WTC11 (cell line): ENCODE data around the gene TM9SF3. TPM values are rescaled to one million over a fixed set of nuclear protein-coding genes. Genes with fewer than 3 reads are reported as not detected.

Experiments used
- ATAC-seq: fragments of 200-7000 bp; cut with Tn5 transposase; 2 replicates; pipeline ENCODE4 v1.10.0; 2021; ENCODE audit warnings: mild to moderate bottlenecking, moderate library complexity
- CTCF ChIA-PET: fragments of 300-600 bp; sonication (Branson Sonifier 250); formaldehyde crosslinking; loops from one replicate; lab custom pipeline; 2021; ENCODE audit warnings: antibody characterized with exemption; lab: Charles Lee
- POLR2A ChIA-PET: fragments of 350-600 bp; sonication (Branson Sonifier 250); formaldehyde crosslinking; loops from one replicate; lab custom pipeline; 2021; ENCODE audit warnings: antibody characterized with exemption; lab: Charles Lee
- DNase-seq: peaks from one replicate; pipeline ENCODE4 v3.0.0; 2021; ENCODE audit warnings: low spot score
- H3K27ac Mint-ChIP-seq: 2 replicates; pipeline ENCODE4 v1.8.0; 2021; ENCODE audit warnings: mixed read lengths
- H3K27me3 Mint-ChIP-seq: 2 replicates; pipeline ENCODE4 v1.8.0; 2021; ENCODE audit warnings: low read depth, mild to moderate bottlenecking, moderate library complexity, mixed read lengths
- H3K36me3 Mint-ChIP-seq: 2 replicates; pipeline ENCODE4 v1.8.0; 2021; ENCODE audit warnings: mixed read lengths
- H3K4me1 Mint-ChIP-seq: 2 replicates; pipeline ENCODE4 v1.8.0; 2022; ENCODE audit warnings: mixed read lengths
- H3K4me3 Mint-ChIP-seq: 2 replicates; pipeline ENCODE4 v1.8.0; 2021; ENCODE audit warnings: mild to moderate bottlenecking, moderate library complexity, mixed read lengths
- H3K9me3 Mint-ChIP-seq: 2 replicates; pipeline ENCODE4 v1.8.0; 2021; ENCODE audit warnings: mixed read lengths
- CBFB ChIP-seq: sonication (generic); formaldehyde crosslinking; IDR thresholded peaks from 2 replicates; pipeline ENCODE4 v1.8.1; 2022; ENCODE audit warnings: mild to moderate bottlenecking, low read depth, missing genetic modification reagents
- E2F1 ChIP-seq: sonication (generic); formaldehyde crosslinking; IDR thresholded peaks from 2 replicates; pipeline ENCODE4 v1.8.0; 2022; ENCODE audit warnings: mild to moderate bottlenecking, missing genetic modification reagents
- EMX1 ChIP-seq: fragments of 250-450 bp; sonication (Bioruptor Pico); IDR thresholded peaks from 2 replicates; pipeline ENCODE4 v1.8.0; 2021; ENCODE audit warnings: mild to moderate bottlenecking
- ERG ChIP-seq: fragments of 250-450 bp; sonication (Bioruptor Pico); IDR thresholded peaks from 2 replicates; pipeline ENCODE4 v1.8.0; 2021; ENCODE audit warnings: mild to moderate bottlenecking
- ETV6 ChIP-seq: sonication (generic); formaldehyde crosslinking; IDR thresholded peaks from 2 replicates; pipeline ENCODE4 v1.8.1; 2022; ENCODE audit warnings: mild to moderate bottlenecking, missing genetic modification reagents
- FOXK1 ChIP-seq: sonication (generic); formaldehyde crosslinking; IDR thresholded peaks from 2 replicates; pipeline ENCODE4 v1.8.0; 2022; ENCODE audit warnings: mild to moderate bottlenecking, moderate library complexity, missing genetic modification reagents
- FOXP1 ChIP-seq: sonication (generic); formaldehyde crosslinking; IDR thresholded peaks from 2 replicates; pipeline ENCODE4 v1.8.0; 2022; ENCODE audit warnings: missing genetic modification reagents, mild to moderate bottlenecking, moderate library complexity, borderline replicate concordance
- GRHL2 ChIP-seq: fragments of 250-450 bp; sonication (Bioruptor Pico); IDR thresholded peaks from 2 replicates; pipeline ENCODE4 v1.8.0; 2022; ENCODE audit warnings: mild to moderate bottlenecking, moderate library complexity; ENCODE audit not compliant: insufficient replicate concordance, severe bottlenecking
- IRF2 ChIP-seq: sonication (generic); formaldehyde crosslinking; IDR thresholded peaks from 2 replicates; pipeline ENCODE4 v1.8.0; 2022; ENCODE audit warnings: low read depth, missing genetic modification reagents, borderline replicate concordance
- MAX ChIP-seq: sonication (generic); formaldehyde crosslinking; IDR thresholded peaks from 2 replicates; pipeline ENCODE4 v1.8.0; 2022; ENCODE audit warnings: mild to moderate bottlenecking, missing genetic modification reagents
- MYBL2 ChIP-seq: sonication (generic); formaldehyde crosslinking; IDR thresholded peaks from 2 replicates; pipeline ENCODE4 v1.8.1; 2023; ENCODE audit warnings: mild to moderate bottlenecking, moderate library complexity, missing genetic modification reagents
- NR3C1 ChIP-seq: sonication (generic); formaldehyde crosslinking; conservative IDR thresholded peaks from 2 replicates; pipeline ENCODE4 v1.8.1; 2023; ENCODE audit warnings: low read depth, mild to moderate bottlenecking, missing genetic modification reagents
- OVOL2 ChIP-seq: fragments of 250-450 bp; sonication (Bioruptor Pico); IDR thresholded peaks from 2 replicates; pipeline ENCODE4 v1.9.0; 2021; ENCODE audit warnings: mild to moderate bottlenecking, borderline replicate concordance
- RELA ChIP-seq: sonication (generic); formaldehyde crosslinking; IDR thresholded peaks from 2 replicates; pipeline ENCODE4 v1.8.1; 2022; ENCODE audit warnings: missing genetic modification reagents, mild to moderate bottlenecking, borderline replicate concordance
- RORB ChIP-seq: fragments of 250-450 bp; sonication (Bioruptor Pico); IDR thresholded peaks from 2 replicates; pipeline ENCODE4 v1.9.0; 2021; ENCODE audit warnings: mild to moderate bottlenecking
- SMAD3 ChIP-seq: sonication (generic); formaldehyde crosslinking; IDR thresholded peaks from 2 replicates; pipeline ENCODE4 v1.8.0; 2022; ENCODE audit warnings: missing genetic modification reagents, mild to moderate bottlenecking, borderline replicate concordance
- SMAD4 ChIP-seq: sonication (generic); formaldehyde crosslinking; IDR thresholded peaks from 2 replicates; pipeline ENCODE4 v1.8.0; 2022; ENCODE audit warnings: mild to moderate bottlenecking, missing genetic modification reagents
- TCF7 ChIP-seq: sonication (generic); formaldehyde crosslinking; IDR thresholded peaks from 2 replicates; pipeline ENCODE4 v1.8.0; 2022; ENCODE audit warnings: mild to moderate bottlenecking, low read depth, missing genetic modification reagents, moderate library complexity
- ZBTB21 ChIP-seq: sonication (generic); formaldehyde crosslinking; IDR thresholded peaks from 2 replicates; pipeline ENCODE4 v1.8.1; 2023; ENCODE audit warnings: mild to moderate bottlenecking, missing genetic modification reagents, borderline replicate concordance
- ZNF138 ChIP-seq: sonication (generic); formaldehyde crosslinking; conservative IDR thresholded peaks from 2 replicates; pipeline ENCODE4 v1.8.1; 2022; ENCODE audit warnings: mild to moderate bottlenecking, moderate library complexity, missing genetic modification reagents
- ZNF317 ChIP-seq: sonication (generic); formaldehyde crosslinking; IDR thresholded peaks from 2 replicates; pipeline ENCODE4 v1.8.1; 2023; ENCODE audit warnings: low read depth, mild to moderate bottlenecking, moderate library complexity, missing genetic modification reagents, borderline replicate concordance
- total RNA-seq: library from RNA; stranded (reverse); gene quantifications from 3 replicates; pipeline ENCODE4 v1.2.3, GENCODE V29; 2021
- TF ChIP-seq, protein P1 (sequence below): fragments of 250-450 bp; sonication (Bioruptor Pico); IDR thresholded peaks from 2 replicates; pipeline ENCODE4 v1.9.0; 2021; ENCODE audit warnings: moderate library complexity, mild to moderate bottlenecking, inconsistent platforms, borderline replicate concordance
- TF ChIP-seq, protein P2 (sequence below): sonication (generic); formaldehyde crosslinking; IDR thresholded peaks from 2 replicates; pipeline ENCODE4 v1.8.1; 2022; ENCODE audit warnings: low read depth, missing genetic modification reagents, borderline replicate concordance
- TF ChIP-seq, protein P3 (sequence below): fragments of 250-450 bp; sonication (Bioruptor Pico); IDR thresholded peaks from 2 replicates; pipeline ENCODE4 v1.9.0; 2021; ENCODE audit warnings: mild to moderate bottlenecking

Gene TM9SF3
- total RNA-seq, 1 experiment from 2014 or later: 116 TPM

GRCh38 chr10:96516337-96516736 is 70.5 kb downstream of the TM9SF3 start:
- CTCF ChIA-PET: interaction anchor here (0.6 to 1.5 kb wide), 4 partner anchors 47 to 509 kb away, joined by 3 to 5 read pairs (median 4); no protein-coding TSS in a partner anchor
- peaks cover 21% of the 10 kb centered on the region for H3K4me1 Mint-ChIP-seq
- H3K36me3 Mint-ChIP-seq: peaks cover 12% of the 10 kb centered on the region
- no peaks in the 10 kb centered on the region for H3K9me3 Mint-ChIP-seq
- peaks cover 35% of the 10 kb centered on the region for H3K27me3 Mint-ChIP-seq
- DNase-seq: no peak
- H3K27ac Mint-ChIP-seq: no peak overlapping the region
- POLR2A ChIA-PET: no interaction called here
- ATAC-seq: no peak
- H3K4me3 Mint-ChIP-seq: no peak overlapping the region
- TF ChIP-seq RORB (CRISPR knock-in tag) (no peak), NR3C1 (CRISPR knock-in tag) (no peak), EMX1 (CRISPR knock-in tag) (peak; percentile 60; the same call in 1 of the 2 replicates)

- CTCF ChIA-PET: interaction anchor here (0.5 to 7.9 kb wide), 57 partner anchors 9 to 554 kb away, joined by 3 to 240 read pairs (median 5); no protein-coding TSS in a partner anchor
- ATAC-seq: peak; percentile 88
- TF ChIP-seq MYBL2 (CRISPR knock-in tag): peak; percentile 51; the same call in 1 of the 2 replicates
- TF ChIP-seq TCF7 (CRISPR knock-in tag): no peak
- peak; percentile 64; the same call in 1 of the 2 replicates for TF ChIP-seq ZBTB21
- TF ChIP-seq SMAD4 (CRISPR knock-in tag): no peak
- TF ChIP-seq RELA: peak; percentile 51
- TF ChIP-seq FOXK1: peak; percentile 56; the same call in 1 of the 2 replicates
- TF ChIP-seq SMAD3: peak; percentile 76; the same call in 1 of the 2 replicates
- no peak for TF ChIP-seq IRF2 (CRISPR knock-in tag)
- TF ChIP-seq, protein P1, sequence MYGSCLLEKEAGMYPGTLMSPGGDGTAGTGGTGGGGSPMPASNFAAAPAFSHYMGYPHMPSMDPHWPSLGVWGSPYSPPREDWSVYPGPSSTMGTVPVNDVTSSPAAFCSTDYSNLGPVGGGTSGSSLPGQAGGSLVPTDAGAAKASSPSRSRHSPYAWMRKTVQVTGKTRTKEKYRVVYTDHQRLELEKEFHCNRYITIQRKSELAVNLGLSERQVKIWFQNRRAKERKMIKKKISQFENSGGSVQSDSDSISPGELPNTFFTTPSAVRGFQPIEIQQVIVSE: no peak
- no peak for TF ChIP-seq EMX1 (CRISPR knock-in tag)
- no peak; the same call in 1 of the 2 replicates for TF ChIP-seq CBFB (CRISPR knock-in tag)
- no peak for TF ChIP-seq OVOL2 (CRISPR knock-in tag)
- TF ChIP-seq ZNF317 (CRISPR knock-in tag): no peak
- TF ChIP-seq GRHL2: no peak
- TF ChIP-seq E2F1: peak; percentile 38; the same call in 1 of the 2 replicates
- 0 out of 2 replicates have a peak, but pooled peaks have one; percentile 20 for TF ChIP-seq ZNF138 (CRISPR knock-in tag)
- TF ChIP-seq, protein P2, sequence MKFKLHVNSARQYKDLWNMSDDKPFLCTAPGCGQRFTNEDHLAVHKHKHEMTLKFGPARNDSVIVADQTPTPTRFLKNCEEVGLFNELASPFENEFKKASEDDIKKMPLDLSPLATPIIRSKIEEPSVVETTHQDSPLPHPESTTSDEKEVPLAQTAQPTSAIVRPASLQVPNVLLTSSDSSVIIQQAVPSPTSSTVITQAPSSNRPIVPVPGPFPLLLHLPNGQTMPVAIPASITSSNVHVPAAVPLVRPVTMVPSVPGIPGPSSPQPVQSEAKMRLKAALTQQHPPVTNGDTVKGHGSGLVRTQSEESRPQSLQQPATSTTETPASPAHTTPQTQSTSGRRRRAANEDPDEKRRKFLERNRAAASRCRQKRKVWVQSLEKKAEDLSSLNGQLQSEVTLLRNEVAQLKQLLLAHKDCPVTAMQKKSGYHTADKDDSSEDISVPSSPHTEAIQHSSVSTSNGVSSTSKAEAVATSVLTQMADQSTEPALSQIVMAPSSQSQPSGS (CRISPR knock-in tag): no peak
- peak; percentile 48; the same call in 1 of the 2 replicates for TF ChIP-seq FOXP1
- TF ChIP-seq, protein P3, sequence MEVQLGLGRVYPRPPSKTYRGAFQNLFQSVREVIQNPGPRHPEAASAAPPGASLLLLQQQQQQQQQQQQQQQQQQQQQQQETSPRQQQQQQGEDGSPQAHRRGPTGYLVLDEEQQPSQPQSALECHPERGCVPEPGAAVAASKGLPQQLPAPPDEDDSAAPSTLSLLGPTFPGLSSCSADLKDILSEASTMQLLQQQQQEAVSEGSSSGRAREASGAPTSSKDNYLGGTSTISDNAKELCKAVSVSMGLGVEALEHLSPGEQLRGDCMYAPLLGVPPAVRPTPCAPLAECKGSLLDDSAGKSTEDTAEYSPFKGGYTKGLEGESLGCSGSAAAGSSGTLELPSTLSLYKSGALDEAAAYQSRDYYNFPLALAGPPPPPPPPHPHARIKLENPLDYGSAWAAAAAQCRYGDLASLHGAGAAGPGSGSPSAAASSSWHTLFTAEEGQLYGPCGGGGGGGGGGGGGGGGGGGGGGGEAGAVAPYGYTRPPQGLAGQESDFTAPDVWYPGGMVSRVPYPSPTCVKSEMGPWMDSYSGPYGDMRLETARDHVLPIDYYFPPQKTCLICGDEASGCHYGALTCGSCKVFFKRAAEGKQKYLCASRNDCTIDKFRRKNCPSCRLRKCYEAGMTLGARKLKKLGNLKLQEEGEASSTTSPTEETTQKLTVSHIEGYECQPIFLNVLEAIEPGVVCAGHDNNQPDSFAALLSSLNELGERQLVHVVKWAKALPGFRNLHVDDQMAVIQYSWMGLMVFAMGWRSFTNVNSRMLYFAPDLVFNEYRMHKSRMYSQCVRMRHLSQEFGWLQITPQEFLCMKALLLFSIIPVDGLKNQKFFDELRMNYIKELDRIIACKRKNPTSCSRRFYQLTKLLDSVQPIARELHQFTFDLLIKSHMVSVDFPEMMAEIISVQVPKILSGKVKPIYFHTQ: no peak
- TF ChIP-seq ETV6 (CRISPR knock-in tag): no peak
- TF ChIP-seq MAX: peak; percentile 96
- no peak for TF ChIP-seq ERG (CRISPR knock-in tag)
These were observed 72.9 kb downstream of the TM9SF3 start, which contains the start of gene TLL2 for GRCh38 chr10:96513698-96514561. Gene TLL2 (minus strand): TSS chr10:96513926. CDS start chr10:96513685, 241 bp downstream.

More at GRCh38 chr10:96513698-96514561, 72.9 kb downstream of the TM9SF3 start, which contains the start of gene TLL2:
- no peaks in the 10 kb centered on the region for H3K9me3 Mint-ChIP-seq
- H3K27me3 Mint-ChIP-seq: peaks cover 39% of the 10 kb centered on the region
- no peak within 1 kb of the TSS for H3K27ac Mint-ChIP-seq
- POLR2A ChIA-PET: interaction anchor here (0.6 to 1.0 kb wide), 4 partner anchors 23 to 168 kb away, joined by 3 to 4 read pairs (median 3); no protein-coding TSS in a partner anchor
- DNase-seq: peak; percentile 95
- no peaks in the 10 kb centered on the region for H3K36me3 Mint-ChIP-seq
- H3K4me3 Mint-ChIP-seq: peak within 1 kb of the TSS; percentile 77
- peaks cover 43% of the 10 kb centered on the region for H3K4me1 Mint-ChIP-seq
